Mesodermal cell (in vitro differentiated cells): ENCODE data around the gene FAM114A1. TPM values are rescaled to one million over a fixed set of nuclear protein-coding genes. Genes with fewer than 3 reads are reported as not detected.

ENCODE experiments used
- H3K27ac ChIP-seq: 2 replicates; pipeline ENCODE4 v1.7.0; 2013; ENCODE audit warnings: mild to moderate bottlenecking, low read depth, low read length, moderate library complexity; ENCODE audit not compliant: severe bottlenecking
- H3K36me3 ChIP-seq: 2 replicates; pipeline ENCODE4 v1.7.1; 2013; ENCODE audit warnings: mild to moderate bottlenecking, low read length, moderate library complexity; ENCODE audit not compliant: control insufficient read depth, insufficient read depth
- H3K4me1 ChIP-seq: one replicate; pipeline ENCODE4 v1.7.1; 2013; ENCODE audit warnings: mild to moderate bottlenecking, low read length; ENCODE audit not compliant: insufficient read depth, control insufficient read depth, poor library complexity, severe bottlenecking
- H3K4me3 ChIP-seq: 2 replicates; pipeline ENCODE4 v1.7.0; 2013; ENCODE audit warnings: low read length, control low read depth, mild to moderate bottlenecking; ENCODE audit not compliant: insufficient read depth, poor library complexity, severe bottlenecking; ENCODE audit errors: extremely low read depth
- H3K9me3 ChIP-seq: 2 replicates; pipeline ENCODE4 v1.7.1; 2013; ENCODE audit warnings: mild to moderate bottlenecking, low read length, moderate library complexity; ENCODE audit not compliant: control insufficient read depth
- WGBS, 2 experiments: methylation state at CpG; one replicate each; pipeline ENCODE4 v1.1.5; 2013; ENCODE audit warnings: missing lambda C conversion rate in 2 of 2; ENCODE audit not compliant: insufficient coverage in 2 of 2; 5-methylcytosine and 5-hydroxymethylcytosine counted together
- polyA plus RNA-seq, 2 experiments: library from polyadenylated mRNA; stranded (reverse); fragments of 50-300 nt; gene quantifications; one replicate each; pipeline ENCODE4 v1.2.3, GENCODE V29; 2013

FAM114A1 gene
- 114 TPM for polyA plus RNA-seq (2013, experiment 1 of 2)
- 104 TPM for polyA plus RNA-seq (2013, experiment 2 of 2)

- H3K4me3 ChIP-seq = peak within 1 kb of the TSS; percentile 66
- 0 to 1% methylated on average over 25 to 32 of the region's 66 CpGs for WGBS, 2 experiments
These were observed at the start of gene FAM114A1 for GRCh38 chr4:38867478-38868058. FAM114A1 (plus strand) TSS chr4:38867806; CDS start chr4:38878079, 10,273 bp downstream.

GRCh38 chr4:38818441-38818976 lies 49.1 kb upstream of the FAM114A1 start:
- Histone ChIP-seq H3K36me3 (no peaks in the 10 kb centered on the region), H3K4me3 (no peak overlapping the region), H3K9me3 (peaks cover 8% of the 10 kb centered on the region), H3K27ac (no peak overlapping the region), H3K4me1 (no peaks in the 10 kb centered on the region)
- WGBS, 2 experiments = 71% methylated on average over 1 of the region's 5 CpGs; no CpG with 5 or more reads in 1 of the 2 experiments

More at GRCh38 chr4:38867478-38868058, at the start of gene FAM114A1:
- peaks cover 35% of the 10 kb centered on the region for H3K36me3 ChIP-seq
- H3K27ac ChIP-seq = peak within 1 kb of the TSS; percentile 93
- H3K9me3 ChIP-seq = no peaks in the 10 kb centered on the region
- H3K4me1 ChIP-seq = peaks cover 26% of the 10 kb centered on the region

GRCh38 chr4:38819569-38819968 lies 48.0 kb upstream of the FAM114A1 start:
- H3K9me3 ChIP-seq = peaks cover 8% of the 10 kb centered on the region
- H3K36me3 ChIP-seq = no peaks in the 10 kb centered on the region
- no peak overlapping the region for H3K27ac ChIP-seq
- 85 to 95% methylated on average over 2 to 3 of the region's 3 CpGs for WGBS, 2 experiments
- H3K4me3 ChIP-seq = no peak overlapping the region
- no peaks in the 10 kb centered on the region for H3K4me1 ChIP-seq

- H3K27ac ChIP-seq = no peak overlapping the region
- 80 to 89% methylated on average over 1 to 2 of the region's 4 CpGs for WGBS, 2 experiments
- H3K36me3 ChIP-seq = no peaks in the 10 kb centered on the region
- H3K9me3 ChIP-seq = peaks cover under 1% of the 10 kb centered on the region
- H3K4me1 ChIP-seq = no peaks in the 10 kb centered on the region
- no peak overlapping the region for H3K4me3 ChIP-seq
These were observed 47.1 kb upstream of the FAM114A1 start for GRCh38 chr4:38820329-38821061.

GRCh38 chr4:38821739-38822138 lies 45.9 kb upstream of the FAM114A1 start:
- Histone ChIP-seq H3K36me3 (no peaks in the 10 kb centered on the region), H3K4me1 (no peaks in the 10 kb centered on the region), H3K9me3 (no peaks in the 10 kb centered on the region), H3K27ac (no peak overlapping the region), H3K4me3 (no peak overlapping the region)
- 100% methylated on average over 1 of the region's 3 CpGs; no CpG with 5 or more reads in 1 of the 2 experiments for whole genome bisulfite sequencing, 2 experiments

GRCh38 chr4:38822748-38823303 lies 44.8 kb upstream of the FAM114A1 start:
- H3K4me1 ChIP-seq = no peaks in the 10 kb centered on the region
- H3K9me3 ChIP-seq = no peaks in the 10 kb centered on the region
- WGBS, 2 experiments = 71 to 81% methylated on average over 1 to 3 of the region's 5 CpGs
- no peaks in the 10 kb centered on the region for H3K36me3 ChIP-seq
- H3K27ac ChIP-seq = no peak overlapping the region
- H3K4me3 ChIP-seq = no peak overlapping the region

- H3K36me3 ChIP-seq = no peaks in the 10 kb centered on the region
- no peak overlapping the region for H3K4me3 ChIP-seq
- no peaks in the 10 kb centered on the region for H3K9me3 ChIP-seq
- H3K4me1 ChIP-seq = no peaks in the 10 kb centered on the region
- no peak overlapping the region for H3K27ac ChIP-seq
- 92 to 96% methylated on average over 22 to 27 of the region's 27 CpGs for WGBS, 2 experiments
These were observed 43.8 kb upstream of the FAM114A1 start for GRCh38 chr4:38823766-38824165.

GRCh38 chr4:38829237-38829636 lies 38.4 kb upstream of the FAM114A1 start:
- WGBS, 2 experiments = 81 to 100% methylated on average over 2 to 3 of the region's 5 CpGs
- H3K9me3 ChIP-seq = peaks cover under 1% of the 10 kb centered on the region
- H3K4me1 ChIP-seq = no peaks in the 10 kb centered on the region
- no peak overlapping the region for H3K4me3 ChIP-seq
- H3K27ac ChIP-seq = no peak overlapping the region
- H3K36me3 ChIP-seq = no peaks in the 10 kb centered on the region

GRCh38 chr4:38831653-38832052 lies 36.0 kb upstream of the FAM114A1 start:
- Histone ChIP-seq H3K27ac (no peak overlapping the region), H3K4me1 (no peaks in the 10 kb centered on the region), H3K36me3 (no peaks in the 10 kb centered on the region), H3K9me3 (peaks cover 10% of the 10 kb centered on the region), H3K4me3 (no peak overlapping the region)

GRCh38 chr4:38832206-38832605 lies 35.4 kb upstream of the FAM114A1 start:
- Histone ChIP-seq H3K4me3 (no peak overlapping the region), H3K36me3 (no peaks in the 10 kb centered on the region), H3K9me3 (peaks cover 10% of the 10 kb centered on the region), H3K27ac (no peak overlapping the region), H3K4me1 (no peaks in the 10 kb centered on the region)
- WGBS, 2 experiments = 100% methylated on average over 1 of the region's 1 CpG
